ENCODE data around the gene UNC80. TPM values are rescaled to one million over a fixed set of nuclear protein-coding genes. Genes with fewer than 3 reads are reported as not detected.

Gene UNC80
- total RNA-seq, 1 donor from 2014 or later = 2.8 TPM

GRCh38 chr2:209808521-209808920, 36.9 kb downstream of the UNC80 start:
- Mint-ChIP-seq H3K36me3 (ENCODE audit: low read depth) (peaks cover 3% of the 10 kb centered on the region), H3K27me3 (ENCODE audit: low read depth) (no peaks in the 10 kb centered on the region), H3K27ac (ENCODE audit: unreplicated experiment) (no peak overlapping the region), H3K4me1 (peaks cover 27% of the 10 kb centered on the region), H3K9me3 (peaks cover 2% of the 10 kb centered on the region), H3K4me3 (no peak overlapping the region)
- DNase-seq (ENCODE audit: low read depth, low spot score) = no peak
- TF ChIP-seq CTCF (conservative IDR thresholded peaks at IDR 0.05) = no peak

DNA sequence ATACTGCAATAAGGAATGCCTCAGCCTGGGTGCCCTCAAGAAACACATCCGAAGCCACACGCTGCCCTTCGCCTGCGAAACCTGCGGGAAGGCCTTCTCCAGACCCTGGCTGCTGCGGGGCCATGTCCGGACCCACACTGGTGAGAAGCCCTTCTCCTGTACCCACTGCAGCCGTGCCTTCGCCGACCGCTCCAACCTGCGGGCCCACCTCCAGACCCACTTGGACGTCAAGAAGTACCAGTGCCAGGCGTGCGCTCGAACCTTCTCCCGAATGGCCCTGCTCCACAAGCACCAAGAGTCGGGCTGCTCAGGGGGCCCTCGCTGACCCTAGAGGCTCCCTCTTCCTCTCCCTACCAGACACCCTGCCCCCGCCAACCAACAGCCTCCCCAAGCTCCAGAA, 37.6 kb downstream of the UNC80 start:
- no peak for TF ChIP-seq CTCF (conservative IDR thresholded peaks at IDR 0.05)
- DNase-seq (ENCODE audit: low read depth, low spot score) = no peak
- Mint-ChIP-seq H3K4me3 (no peak overlapping the region), H3K27ac (ENCODE audit: unreplicated experiment) (no peak overlapping the region), H3K36me3 (ENCODE audit: low read depth) (peaks cover 3% of the 10 kb centered on the region), H3K4me1 (peaks cover 31% of the 10 kb centered on the region), H3K27me3 (ENCODE audit: low read depth) (no peaks in the 10 kb centered on the region), H3K9me3 (peaks cover 2% of the 10 kb centered on the region)

GRCh38 chr2:209817844-209818271, 46.2 kb downstream of the UNC80 start:
- Mint-ChIP-seq H3K27ac (ENCODE audit: unreplicated experiment) (no peak overlapping the region), H3K9me3 (peaks cover 3% of the 10 kb centered on the region), H3K4me1 (peaks cover 33% of the 10 kb centered on the region), H3K36me3 (ENCODE audit: low read depth) (peaks cover 10% of the 10 kb centered on the region), H3K27me3 (ENCODE audit: low read depth) (no peaks in the 10 kb centered on the region), H3K4me3 (peak overlapping the region; percentile 0)
- no peak for TF ChIP-seq CTCF (conservative IDR thresholded peaks at IDR 0.05)
- no peak for DNase-seq (ENCODE audit: low read depth, low spot score)

GRCh38 chr2:209818939-209819338, 47.3 kb downstream of the UNC80 start:
- Mint-ChIP-seq H3K27me3 (ENCODE audit: low read depth) (no peaks in the 10 kb centered on the region), H3K27ac (ENCODE audit: unreplicated experiment) (no peak overlapping the region), H3K36me3 (ENCODE audit: low read depth) (peaks cover 10% of the 10 kb centered on the region), H3K4me3 (no peak overlapping the region), H3K4me1 (peaks cover 22% of the 10 kb centered on the region), H3K9me3 (peaks cover 3% of the 10 kb centered on the region)
- DNase-seq (ENCODE audit: low read depth, low spot score) = no peak
- TF ChIP-seq CTCF (conservative IDR thresholded peaks at IDR 0.05) = no peak

DNA sequence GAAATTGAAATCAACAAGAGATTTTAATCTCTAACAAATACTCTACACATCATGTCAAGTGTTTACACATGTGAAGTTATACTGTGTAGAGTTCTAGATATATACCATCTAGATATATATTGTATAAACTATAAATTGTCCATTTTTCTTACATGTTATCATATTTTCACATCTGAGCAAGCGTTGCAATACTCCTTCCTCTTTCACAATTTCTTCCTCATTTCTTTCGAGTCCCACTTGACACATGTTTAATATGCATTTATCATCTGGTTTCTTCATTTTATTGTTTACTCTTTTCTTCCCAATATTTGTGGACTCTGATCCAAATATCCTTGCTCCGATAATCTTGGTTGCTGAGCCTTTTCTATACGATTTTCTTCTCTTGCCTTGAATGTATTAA, 50.2 kb downstream of the UNC80 start:
- no peak for TF ChIP-seq CTCF (conservative IDR thresholded peaks at IDR 0.05)
- Mint-ChIP-seq H3K36me3 (ENCODE audit: low read depth) (peaks cover 10% of the 10 kb centered on the region), H3K27me3 (ENCODE audit: low read depth) (no peaks in the 10 kb centered on the region), H3K27ac (ENCODE audit: unreplicated experiment) (no peak overlapping the region), H3K4me1 (peaks cover 18% of the 10 kb centered on the region), H3K9me3 (peaks cover 3% of the 10 kb centered on the region), H3K4me3 (no peak overlapping the region)
- no peak for DNase-seq (ENCODE audit: low read depth, low spot score)

GRCh38 chr2:209823484-209823883, 51.9 kb downstream of the UNC80 start:
- H3K4me1 Mint-ChIP-seq = peaks cover 1% of the 10 kb centered on the region
- no peak for TF ChIP-seq CTCF (conservative IDR thresholded peaks at IDR 0.05)
- H3K4me3 Mint-ChIP-seq = no peak overlapping the region
- no peak overlapping the region for H3K27ac Mint-ChIP-seq (ENCODE audit: unreplicated experiment)
- peaks cover 10% of the 10 kb centered on the region for H3K36me3 Mint-ChIP-seq (ENCODE audit: low read depth)
- DNase-seq (ENCODE audit: low read depth, low spot score) = no peak
- H3K9me3 Mint-ChIP-seq = peaks cover 3% of the 10 kb centered on the region
- H3K27me3 Mint-ChIP-seq (ENCODE audit: low read depth) = no peaks in the 10 kb centered on the region

All from neural crest cell (in vitro differentiated cells).